IMR-90 (cell line): Measurements from ENCODE around the gene AGBL3. TPM values are rescaled to one million over a fixed set of nuclear protein-coding genes. Genes with fewer than 3 reads are reported as not detected.

Experiments
- ATAC-seq: fragments of 200-7000 bp; cut with Tn5 transposase; 2 replicates; pipeline ENCODE4 v1.9.1; 2020; ENCODE audit warnings: low read depth, mild to moderate bottlenecking, moderate library complexity
- BruUV-seq: library from RNA; stranded (reverse); fragments of 400-500 nt; replicated peaks from 2 replicates; lab custom pipeline; 2021; lab: Mats Ljungman, UMichigan
- CTCF ChIA-PET: fragments of 300-600 bp; formaldehyde crosslinking; extraction: SDS; loops from one replicate; lab custom pipeline; 2021; ENCODE audit warnings: antibody characterized with exemption; lab: Yijun Ruan, JAX
- POLR2A ChIA-PET: fragments of 300-600 bp; sonication (Branson Sonifier 250); formaldehyde crosslinking; loops from one replicate; lab custom pipeline; 2022; ENCODE audit warnings: antibody characterized with exemption; ENCODE audit not compliant: unreplicated experiment; lab: Charles Lee
- DNase-seq: peaks from one replicate; pipeline ENCODE4 v3.0.0; 2013
- H2AFZ ChIP-seq: replicated peaks from 2 replicates; pipeline ENCODE3; 2013; ENCODE audit warnings: low read length, mild to moderate bottlenecking; ENCODE audit not compliant: poor library complexity
- H2AK5ac ChIP-seq: 2 replicates; pipeline ENCODE4 v1.6.1; 2013; ENCODE audit warnings: low read depth, low read length, inconsistent platforms
- H2AK9ac ChIP-seq: replicated peaks from 2 replicates; pipeline ENCODE3; 2013; ENCODE audit warnings: mild to moderate bottlenecking, low read depth, low read length, moderate library complexity; ENCODE audit not compliant: poor library complexity
- H2BK120ac ChIP-seq: 2 replicates; pipeline ENCODE4 v1.6.1; 2013; ENCODE audit warnings: low read depth, low read length, inconsistent platforms
- H2BK15ac ChIP-seq: 3 replicates; pipeline ENCODE4 v1.6.1; 2013; ENCODE audit warnings: low read depth, low read length, inconsistent platforms
- H2BK20ac ChIP-seq: 2 replicates; pipeline ENCODE4 v1.6.1; 2013; ENCODE audit warnings: low read depth, mild to moderate bottlenecking, inconsistent platforms, low read length, moderate library complexity
- H2BK5ac ChIP-seq: 2 replicates; pipeline ENCODE4 v1.6.1; 2013; ENCODE audit warnings: mild to moderate bottlenecking, low read depth, low read length, inconsistent platforms; ENCODE audit not compliant: poor library complexity, severe bottlenecking
- H3K14ac ChIP-seq: replicated peaks from 2 replicates; pipeline ENCODE4 v1.6.1; 2013; ENCODE audit warnings: low read depth, low read length, inconsistent platforms
- H3K18ac ChIP-seq: 2 replicates; pipeline ENCODE4 v1.6.1; 2013; ENCODE audit warnings: low read depth, low read length, control low read depth
- H3K23ac ChIP-seq: 2 replicates; pipeline ENCODE4 v1.6.1; 2013; ENCODE audit warnings: low read depth, low read length, inconsistent platforms
- H3K27ac ChIP-seq: 2 replicates; pipeline ENCODE4 v1.5.1; 2013; ENCODE audit warnings: mild to moderate bottlenecking, control low read depth, low read length; ENCODE audit not compliant: insufficient read depth
- H3K27me3 ChIP-seq: 2 replicates; pipeline ENCODE4 v1.6.1; 2013; ENCODE audit warnings: low read length; ENCODE audit not compliant: control insufficient read depth, insufficient read depth
- H3K36me3 ChIP-seq: 2 replicates; pipeline ENCODE4 v1.6.1; 2013; ENCODE audit warnings: low read length, mixed read lengths; ENCODE audit not compliant: control insufficient read depth, insufficient read depth
- H3K4ac ChIP-seq: 2 replicates; pipeline ENCODE4 v1.6.1; 2013; ENCODE audit warnings: low read depth, low read length, inconsistent platforms
- H3K4me1 ChIP-seq: 2 replicates; pipeline ENCODE4 v1.6.1; 2013; ENCODE audit warnings: low read length, mixed read lengths; ENCODE audit not compliant: control insufficient read depth, insufficient read depth
- H3K4me2 ChIP-seq: 2 replicates; pipeline ENCODE4 v1.6.1; 2013; ENCODE audit warnings: low read depth, mild to moderate bottlenecking, control low read depth, low read length, moderate library complexity
- H3K4me3 ChIP-seq: 2 replicates; pipeline ENCODE4 v1.5.1; 2013; ENCODE audit warnings: low read depth, mild to moderate bottlenecking, control low read depth, low read length, moderate library complexity; ENCODE audit not compliant: insufficient read depth
- H3K56ac ChIP-seq: 2 replicates; pipeline ENCODE4 v1.6.1; 2013; ENCODE audit warnings: low read length, inconsistent platforms; ENCODE audit not compliant: insufficient read depth; ENCODE audit errors: extremely low read depth
- H3K79me1 ChIP-seq, 2 experiments: 2 replicates each; pipeline ENCODE4 v1.6.1; 2013; ENCODE audit warnings: low read length in 2 of 2, inconsistent platforms in 1 of 2, low read depth in 1 of 2
- H3K9ac ChIP-seq: 2 replicates; pipeline ENCODE4 v1.6.1; 2013; ENCODE audit warnings: low read depth, low read length, control low read depth
- H3K9me1 ChIP-seq: 2 replicates; pipeline ENCODE4 v1.6.1; 2013; ENCODE audit warnings: low read length, inconsistent platforms; ENCODE audit not compliant: insufficient read depth
- H3K9me3 ChIP-seq: 2 replicates; pipeline ENCODE4 v1.6.1; 2013; ENCODE audit warnings: low read length; ENCODE audit not compliant: control insufficient read depth, insufficient read depth
- H4K20me1 ChIP-seq: 2 replicates; pipeline ENCODE4 v1.6.1; 2013; ENCODE audit warnings: low read length, inconsistent platforms; ENCODE audit not compliant: insufficient read depth
- H4K5ac ChIP-seq: 2 replicates; pipeline ENCODE4 v1.6.1; 2013; ENCODE audit warnings: mild to moderate bottlenecking, low read depth, low read length, control low read depth
- H4K8ac ChIP-seq, 2 experiments: 2 replicates each; pipeline ENCODE4 v1.6.1; 2013; ENCODE audit warnings: low read depth in 2 of 2, low read length in 2 of 2, control low read depth in 1 of 2, inconsistent platforms in 1 of 2
- H4K91ac ChIP-seq: 2 replicates; pipeline ENCODE4 v1.6.1; 2013; ENCODE audit warnings: low read depth, low read length, inconsistent platforms; ENCODE audit not compliant: insufficient read depth
- BHLHE40 ChIP-seq: fragments of 150-350 bp; IDR thresholded peaks from 2 replicates; pipeline ENCODE4 v1.6.1; 2016; ENCODE audit warnings: mild to moderate bottlenecking, low read depth, low read length
- CEBPB ChIP-seq: IDR thresholded peaks from 2 replicates; pipeline ENCODE4 v1.6.1; 2012; ENCODE audit warnings: low read depth, low read length, improper control_type of control experiment
- CHD1 ChIP-seq: IDR thresholded peaks from 2 replicates; pipeline ENCODE4 v1.6.1; 2012; ENCODE audit warnings: low read depth, low read length, improper control_type of control experiment
- CTCF ChIP-seq: conservative IDR thresholded peaks from 2 replicates; pipeline ENCODE4 v1.5.1; 2012; ENCODE audit warnings: mild to moderate bottlenecking, low read depth, low read length, improper control_type of control experiment
- FOS ChIP-seq: fragments of 150-350 bp; IDR thresholded peaks from 2 replicates; pipeline ENCODE4 v1.6.1; 2016; ENCODE audit warnings: low read depth, low read length
- MAFK ChIP-seq: IDR thresholded peaks from 2 replicates; pipeline ENCODE4 v1.6.1; 2012; ENCODE audit warnings: low read depth, low read length, improper control_type of control experiment
- MAZ ChIP-seq: IDR thresholded peaks from 2 replicates; pipeline ENCODE4 v1.6.1; 2012; ENCODE audit warnings: low read depth, mild to moderate bottlenecking, low read length, improper control_type of control experiment, moderate library complexity, borderline replicate concordance
- MXI1 ChIP-seq: IDR thresholded peaks from 2 replicates; pipeline ENCODE4 v1.6.1; 2012; ENCODE audit warnings: low read depth, mild to moderate bottlenecking, low read length, moderate library complexity, borderline replicate concordance
- NFE2L2 ChIP-seq: fragments of 150-350 bp; IDR thresholded peaks from 2 replicates; pipeline ENCODE4 v1.6.1; 2016; ENCODE audit warnings: low read depth, mild to moderate bottlenecking, low read length
- POLR2A ChIP-seq: IDR thresholded peaks from 2 replicates; pipeline ENCODE4 v1.6.1; 2012; ENCODE audit warnings: mild to moderate bottlenecking, low read depth, low read length
- RAD21 ChIP-seq: IDR thresholded peaks from 2 replicates; pipeline ENCODE4 v1.6.1; 2012; ENCODE audit warnings: low read length, improper control_type of control experiment
- RCOR1 ChIP-seq: IDR thresholded peaks from 2 replicates; pipeline ENCODE4 v1.6.1; 2012; ENCODE audit warnings: mild to moderate bottlenecking, low read length, improper control_type of control experiment; ENCODE audit not compliant: insufficient replicate concordance
- RFX5 ChIP-seq: IDR thresholded peaks from 2 replicates; pipeline ENCODE4 v1.8.0; 2012; ENCODE audit warnings: low read depth, mild to moderate bottlenecking, low read length, moderate library complexity
- SMC3 ChIP-seq: fragments of 150-350 bp; IDR thresholded peaks from 2 replicates; pipeline ENCODE4 v1.6.1; 2016; ENCODE audit warnings: low read depth, mild to moderate bottlenecking, antibody characterized with exemption, low read length, moderate library complexity
- USF2 ChIP-seq: fragments of 150-350 bp; IDR thresholded peaks from 2 replicates; pipeline ENCODE4 v1.6.1; 2017; ENCODE audit warnings: mild to moderate bottlenecking, antibody characterized with exemption, low read length, low read depth
- WGBS, 2 experiments: methylation state at CpG; one replicate each; pipeline versions ENCODE4 v1.1.5 to v1.1.7; 2013; ENCODE audit warnings: missing lambda C conversion rate in 2 of 2; ENCODE audit not compliant: insufficient read length in 1 of 2; ENCODE audit errors: extremely low coverage in 2 of 2; 5-methylcytosine and 5-hydroxymethylcytosine counted together
- dilution Hi-C: fragments of 300-500 bp; cut with HindIII; formaldehyde crosslinking; loops from one replicate; pipeline ENCODE4 v1.14.3; 2018; ENCODE audit warnings: low sequenced_read_pairs; ENCODE audit not compliant: unreplicated experiment
- in situ Hi-C: fragments of 300-500 bp; cut with MboI; formaldehyde crosslinking; loops from 3 replicates; pipeline ENCODE4 v1.14.3; 2019; ENCODE audit warnings: low sequenced_read_pairs, inconsistent platforms, mixed read lengths
- intact Hi-C: fragments of 100-400 bp; cut with micrococcal nuclease; formaldehyde crosslinking; loops from 2 replicates; pipeline ENCODE4 v1.10.0; 2022
- polyA plus RNA-seq, 3 experiments: library from polyadenylated mRNA; depleted of rRNA; stranded (reverse); fragments of >200 nt; gene quantifications; 2 replicates each; pipeline ENCODE4 v1.2.3, GENCODE V29; 2012; ENCODE audit warnings: low replicate concordance in 1 of 3
- total RNA-seq: library from RNA; depleted of rRNA; stranded (reverse); fragments of >200 nt; gene quantifications from 2 replicates; pipeline ENCODE4 v1.2.3, GENCODE V29; 2012

Gene AGBL3
- total and polyA plus RNA-seq, 2 of the 4 experiments (the other 2 are of a cell fraction), result 0.18 to 0.65 TPM

GRCh38 chr7:135095450-135095849 lies 109.1 kb downstream of the AGBL3 start:
- H4K8ac ChIP-seq, result no peak overlapping the region
- H3K56ac ChIP-seq, result no peak overlapping the region
- BruUV-seq, result no TSS peak
- no peak overlapping the region for H2AK5ac ChIP-seq
- TF ChIP-seq USF2 (no peak), MAZ (no peak), CEBPB (no peak), BHLHE40 (no peak), RAD21 (no peak), RFX5 (no peak), SMC3 (no peak), RCOR1 (no peak), FOS (no peak), CHD1 (no peak), POLR2A (no peak), NFE2L2 (no peak), CTCF (no peak), MXI1 (no peak), MAFK (no peak)
- H3K9me1 ChIP-seq, result no peaks in the 10 kb centered on the region
- no peaks in the 10 kb centered on the region for H4K20me1 ChIP-seq
- in situ Hi-C loops (no loop called here), intact Hi-C loops (no loop called here), dilution Hi-C loops (no loop called here)
- no peak overlapping the region for H4K91ac ChIP-seq
- H3K36me3 ChIP-seq, result no peaks in the 10 kb centered on the region
- no peak overlapping the region for H3K9ac ChIP-seq
- no peaks in the 10 kb centered on the region for H3K79me1 ChIP-seq
- no peak overlapping the region for H3K4me2 ChIP-seq
- no peak overlapping the region for H2AFZ ChIP-seq
- H3K14ac ChIP-seq, result no peak overlapping the region
- H3K23ac ChIP-seq, result no peak overlapping the region
- no peak overlapping the region for H2BK20ac ChIP-seq
- no peak for DNase-seq
- H2BK120ac ChIP-seq, result no peak overlapping the region
- no peak overlapping the region for H2BK5ac ChIP-seq
- H3K9me3 ChIP-seq, result no peaks in the 10 kb centered on the region
- no peak overlapping the region for H3K27ac ChIP-seq
- ChIA-PET POLR2A (no interaction called here), CTCF (no interaction called here)
- no peak overlapping the region for H3K4ac ChIP-seq
- H2BK15ac ChIP-seq, result no peak overlapping the region
- H3K4me1 ChIP-seq, result no peaks in the 10 kb centered on the region
- no peak overlapping the region for H3K18ac ChIP-seq
- H4K5ac ChIP-seq, result no peak overlapping the region
- no CpG with 5 or more reads among the region's 1 CpG for WGBS, 2 experiments
- H3K27me3 ChIP-seq, result no peaks in the 10 kb centered on the region; the same call in 1 of the 2 replicates
- ATAC-seq, result no peak
- H3K4me3 ChIP-seq, result no peak overlapping the region
- no peak overlapping the region for H2AK9ac ChIP-seq
